HepG2 (cell line): ENCODE results near the gene NT5C1A. TPM values are rescaled to one million over a fixed set of nuclear protein-coding genes. Genes with fewer than 3 reads are reported as not detected.

ENCODE experiments used
- ATAC-seq: fragments of 200-7000 bp; cut with Tn5 transposase; 3 replicates; pipeline ENCODE4 v1.9.1; 2020; ENCODE audit warnings: mild to moderate bottlenecking, moderate library complexity
- BruUV-seq: library from RNA; stranded (reverse); fragments of 400-500 nt; replicated peaks from 2 replicates; lab custom pipeline; 2021; lab: Mats Ljungman, UMichigan
- CTCF ChIA-PET: fragments of 300-600 bp; formaldehyde crosslinking; extraction: SDS; loops from one replicate; lab custom pipeline; 2021; ENCODE audit warnings: low total read pairs, inconsistent platforms, low intra/inter-chr PET ratio; lab: Yijun Ruan, JAX
- POLR2A ChIA-PET: fragments of 350-600 bp; sonication (Branson Sonifier 250); formaldehyde crosslinking; loops from one replicate; lab custom pipeline; 2020; ENCODE audit warnings: antibody characterized with exemption, inconsistent platforms; lab: Yijun Ruan, JAX
- DNase-seq: peaks from one replicate; pipeline ENCODE4 v3.0.0-alpha.2; 2015; ENCODE audit warnings: low spot score
- FAIRE-seq: peaks from 3 replicates; lab custom pipeline; 2011; peaks lifted over from hg19 to GRCh38; lab: Jason Lieb, UNC
- H2AFZ ChIP-seq: one replicate; pipeline ENCODE4 v1.6.1; 2011; ENCODE audit warnings: low read length, inconsistent platforms
- H3K27ac ChIP-seq: fragments of 300-600 bp; 3 replicates; pipeline ENCODE4 v1.8.0; 2011; ENCODE audit warnings: mixed run types, mild to moderate bottlenecking, mixed read lengths, low read length, inconsistent platforms; ENCODE audit not compliant: insufficient read depth; ENCODE audit errors: extremely low read length
- H3K27me3 ChIP-seq, 2 experiments: fragments of 200-600 bp in 1 of 2; 2 replicates in 1 of 2; 3 replicates in 1 of 2; pipeline versions ENCODE4 v1.6.0 to v1.8.0; 2011; ENCODE audit warnings: low read length in 2 of 2, mild to moderate bottlenecking in 2 of 2, moderate library complexity in 2 of 2, inconsistent platforms in 1 of 2; ENCODE audit not compliant: insufficient read depth in 2 of 2, control insufficient read depth in 1 of 2
- H3K36me3 ChIP-seq, 2 experiments: fragments of 200-600 bp in 1 of 2; replicated peaks in 1 of 2; 2 replicates in 1 of 2; 3 replicates in 1 of 2; pipeline versions ENCODE4 v1.5.1 to v1.8.0; 2011; ENCODE audit warnings: low read length in 2 of 2, inconsistent platforms in 1 of 2; ENCODE audit not compliant: insufficient read depth in 2 of 2, control insufficient read depth in 1 of 2
- H3K4me1 ChIP-seq: 2 replicates; pipeline ENCODE4 v1.5.1; 2012; ENCODE audit warnings: low read length, inconsistent platforms; ENCODE audit not compliant: insufficient read depth
- H3K4me2 ChIP-seq: 2 replicates; pipeline ENCODE4 v1.6.0; 2011; ENCODE audit warnings: low read depth, low read length, inconsistent platforms
- H3K4me3 ChIP-seq, 3 experiments: fragments of 200-600 bp in 1 of 3; sonication (generic), shearing (Covaris generic) in 1 of 3; replicated peaks in 1 of 3; 2 replicates each; pipeline ENCODE4 v1.5.1; 2011 to 2016; ENCODE audit warnings: low read length in 3 of 3, inconsistent platforms in 2 of 3, low read depth in 2 of 3, mild to moderate bottlenecking in 2 of 3, control low read depth in 1 of 3, mixed read lengths in 1 of 3; ENCODE audit not compliant: insufficient read depth in 1 of 3
- H3K79me2 ChIP-seq: one replicate; pipeline ENCODE4 v1.6.1; 2011; ENCODE audit warnings: low read length, inconsistent platforms; ENCODE audit not compliant: insufficient read depth
- H3K9ac ChIP-seq: 2 replicates; pipeline ENCODE4 v1.6.0; 2011; ENCODE audit warnings: mild to moderate bottlenecking, low read depth, low read length, inconsistent platforms; ENCODE audit not compliant: insufficient read depth
- H3K9me3 ChIP-seq: 2 replicates; pipeline ENCODE4 v1.5.1; 2012; ENCODE audit warnings: mild to moderate bottlenecking, low read length
- H4K20me1 ChIP-seq: 2 replicates; pipeline ENCODE4 v1.6.0; 2011; ENCODE audit warnings: inconsistent platforms, mild to moderate bottlenecking, low read length, moderate library complexity; ENCODE audit not compliant: insufficient read depth
- CENPX ChIP-seq: sonication (generic); formaldehyde crosslinking; IDR thresholded peaks from 2 replicates; pipeline ENCODE4 v1.9.0; 2021; ENCODE audit warnings: mild to moderate bottlenecking, missing genetic modification reagents, moderate library complexity
- HMG20B ChIP-seq: conservative IDR thresholded peaks from 2 replicates; pipeline ENCODE4 v1.6.1; 2016; ENCODE audit warnings: missing genetic modification reagents, missing compliant biosample characterization
- HMGXB3 ChIP-seq: sonication (generic); formaldehyde crosslinking; IDR thresholded peaks from 2 replicates; pipeline ENCODE4 v1.4.0; 2020; ENCODE audit warnings: missing genetic modification reagents, borderline replicate concordance
- KDM1A ChIP-seq: IDR thresholded peaks from 2 replicates; pipeline ENCODE4 v1.6.1; 2016; ENCODE audit warnings: missing compliant biosample characterization
- MLLT10 ChIP-seq: sonication (generic); formaldehyde crosslinking; IDR thresholded peaks from 2 replicates; pipeline ENCODE4 v1.4.0; 2020; ENCODE audit warnings: missing genetic modification reagents
- POLR2AphosphoS5 ChIP-seq: IDR thresholded peaks from 2 replicates; pipeline ENCODE4 v1.6.1; 2012; ENCODE audit warnings: low read depth, low read length
- STAG1 ChIP-seq: sonication (generic); formaldehyde crosslinking; IDR thresholded peaks from 2 replicates; pipeline ENCODE4 v1.4.0; 2020; ENCODE audit warnings: missing genetic modification reagents
- TEAD3 ChIP-seq: optimal IDR thresholded peaks from 2 replicates; pipeline ENCODE3; 2016; ENCODE audit warnings: borderline replicate concordance
- TIGD3 ChIP-seq: sonication (generic); formaldehyde crosslinking; IDR thresholded peaks from 2 replicates; pipeline ENCODE4 v1.5.1; 2020; ENCODE audit warnings: mild to moderate bottlenecking, missing genetic modification reagents, borderline replicate concordance
- U2AF1 ChIP-seq: fragments of 200-400 bp; formaldehyde crosslinking; optimal IDR thresholded peaks from 2 replicates; pipeline ENCODE3; 2017; ENCODE audit warnings: mild to moderate bottlenecking, low read depth, low read length
- YEATS2 ChIP-seq: sonication (generic); formaldehyde crosslinking; IDR thresholded peaks from 2 replicates; pipeline ENCODE4 v1.4.0; 2020; ENCODE audit warnings: missing genetic modification reagents, borderline replicate concordance
- ZNF333 ChIP-seq: sonication (generic); formaldehyde crosslinking; IDR thresholded peaks from 2 replicates; pipeline ENCODE4 v1.4.0; 2020; ENCODE audit warnings: mild to moderate bottlenecking, missing genetic modification reagents, borderline replicate concordance
- ZNF468 ChIP-seq: sonication (generic); formaldehyde crosslinking; IDR thresholded peaks from 2 replicates; pipeline ENCODE4 v1.8.0; 2022; ENCODE audit warnings: mild to moderate bottlenecking, moderate library complexity, missing genetic modification reagents
- ZNF629 ChIP-seq: sonication (generic); formaldehyde crosslinking; conservative IDR thresholded peaks from 2 replicates; pipeline ENCODE4 v1.5.0; 2020; ENCODE audit warnings: missing genetic modification reagents
- ZNF746 ChIP-seq: sonication (generic); formaldehyde crosslinking; IDR thresholded peaks from 2 replicates; pipeline ENCODE4 v1.8.0; 2022; ENCODE audit warnings: mild to moderate bottlenecking, missing genetic modification reagents
- WGBS: methylation state at CpG from one replicate; pipeline ENCODE4 v1.1.6; 2017; ENCODE audit warnings: low lambda C conversion rate; 5-methylcytosine and 5-hydroxymethylcytosine counted together
- in situ Hi-C: cut with HindIII; loops from 2 replicates; pipeline ENCODE4 v1.10.0; 2017; ENCODE audit warnings: low pct_unique_long_range_greater_than_20kb; ENCODE audit not compliant: extremely low pct_ligation_motif_present
- intact Hi-C: fragments of 100-400 bp; cut with micrococcal nuclease; formaldehyde crosslinking; loops from one replicate; pipeline ENCODE4 v1.10.0; 2022; ENCODE audit not compliant: unreplicated experiment
- polyA plus RNA-seq, 8 experiments: library from polyadenylated mRNA; depleted of rRNA in 3 of 8; stranded (reverse) in 7 of 8; unstranded in 1 of 8; fragments of >200 nt; fragmentation: Illumina TruSeq in 4 of 8; extraction: Trizol in 4 of 8; gene quantifications; 2 replicates each; pipeline versions ENCODE4 v1.2.1 to v1.2.3, GENCODE V29; 2011 to 2016; ENCODE audit warnings: low read depth in 4 of 8, missing spikeins in 1 of 8, mixed read lengths in 1 of 8; ENCODE audit not compliant: insufficient read depth in 1 of 8
- total RNA-seq, 5 experiments: library from RNA; depleted of rRNA; stranded (reverse); fragments of >200 nt; fragmentation: Illumina TruSeq; extraction: Trizol; gene quantifications; 2 replicates each; pipeline ENCODE4 v1.2.3, GENCODE V29; 2016; ENCODE audit warnings: low read depth in 1 of 5
- TF ChIP-seq, protein P1 (sequence below): sonication (generic); formaldehyde crosslinking; IDR thresholded peaks from 2 replicates; pipeline ENCODE4 v1.4.0; 2020; ENCODE audit warnings: missing genetic modification reagents
- TF ChIP-seq, protein P2 (sequence below): sonication (generic); formaldehyde crosslinking; conservative IDR thresholded peaks from 2 replicates; pipeline ENCODE4 v1.4.0; 2020; ENCODE audit warnings: missing genetic modification reagents

NT5C1A gene
- total and polyA plus RNA-seq, 2 of the 13 experiments (the other 11 are each of a cell fraction or from before 2014, with no cell fraction given), result not detected

DNA sequence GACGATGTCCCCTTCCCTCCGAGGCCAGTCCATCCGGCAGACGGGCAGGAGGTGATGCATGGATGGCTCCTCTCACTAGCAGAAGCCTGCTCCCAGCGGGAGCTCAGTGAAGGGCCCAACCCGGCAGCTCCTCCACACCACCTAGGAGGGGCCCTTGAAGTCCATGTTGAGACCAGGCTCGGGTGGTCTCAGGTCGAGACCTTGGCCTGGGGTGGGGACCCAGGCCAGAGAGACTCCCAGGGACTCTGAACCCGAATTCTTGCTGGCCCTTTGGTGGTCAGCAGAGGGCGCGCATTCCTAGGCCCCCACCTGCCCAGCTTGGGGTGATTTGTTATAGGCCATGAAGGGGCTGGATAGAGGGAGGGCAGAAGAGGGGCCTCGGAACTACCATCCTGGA is 642 bp upstream of the NT5C1A start (continued):
- TF ChIP-seq STAG1 (CRISPR knock-in tag), result 0 out of 2 replicates have a peak, but pooled peaks have one; percentile 12
- TF ChIP-seq, protein P1, sequence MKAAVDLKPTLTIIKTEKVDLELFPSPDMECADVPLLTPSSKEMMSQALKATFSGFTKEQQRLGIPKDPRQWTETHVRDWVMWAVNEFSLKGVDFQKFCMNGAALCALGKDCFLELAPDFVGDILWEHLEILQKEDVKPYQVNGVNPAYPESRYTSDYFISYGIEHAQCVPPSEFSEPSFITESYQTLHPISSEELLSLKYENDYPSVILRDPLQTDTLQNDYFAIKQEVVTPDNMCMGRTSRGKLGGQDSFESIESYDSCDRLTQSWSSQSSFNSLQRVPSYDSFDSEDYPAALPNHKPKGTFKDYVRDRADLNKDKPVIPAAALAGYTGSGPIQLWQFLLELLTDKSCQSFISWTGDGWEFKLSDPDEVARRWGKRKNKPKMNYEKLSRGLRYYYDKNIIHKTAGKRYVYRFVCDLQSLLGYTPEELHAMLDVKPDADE (CRISPR knock-in tag), result no peak

- BruUV-seq, result no TSS peak
- peaks cover 8% of the 10 kb centered on the region; the same call in 1 of the 2 replicates for H3K4me1 ChIP-seq
- DNase-seq (no peak), FAIRE-seq (no peak), ATAC-seq (no peak)
- no peaks in the 10 kb centered on the region for H3K9me3 ChIP-seq
- in situ Hi-C loops (no loop called here), intact Hi-C loops (loop anchor here (5.0 kb wide), 1 partner anchor 51 kb away; no protein-coding TSS in a partner anchor)
- peak overlapping the region; percentile 32; the same call in 1 of the 2 replicates for H3K4me2 ChIP-seq
- WGBS, result 15% methylated on average over 4 of the region's 26 CpGs
- H2AFZ ChIP-seq, result no peak overlapping the region
- no peak overlapping the region for H3K9ac ChIP-seq
- H3K4me3 ChIP-seq, result no peak overlapping the region
- no peaks in the 10 kb centered on the region for H3K36me3 ChIP-seq
- no peak overlapping the region for H3K27ac ChIP-seq
- CTCF ChIA-PET, result no interaction called here
- H3K27me3 ChIP-seq, result peaks cover 5 to 55% of the 10 kb centered on the region in 2 experiments; a peak in 4 of 5 replicates
- no peaks in the 10 kb centered on the region for H4K20me1 ChIP-seq
- no peaks in the 10 kb centered on the region for H3K79me2 ChIP-seq
- POLR2A ChIA-PET, result interaction anchor here (1.2 kb wide), 1 partner anchor 68 kb away, joined by 3 read pairs; no protein-coding TSS in a partner anchor
- TF ChIP-seq, protein P2, sequence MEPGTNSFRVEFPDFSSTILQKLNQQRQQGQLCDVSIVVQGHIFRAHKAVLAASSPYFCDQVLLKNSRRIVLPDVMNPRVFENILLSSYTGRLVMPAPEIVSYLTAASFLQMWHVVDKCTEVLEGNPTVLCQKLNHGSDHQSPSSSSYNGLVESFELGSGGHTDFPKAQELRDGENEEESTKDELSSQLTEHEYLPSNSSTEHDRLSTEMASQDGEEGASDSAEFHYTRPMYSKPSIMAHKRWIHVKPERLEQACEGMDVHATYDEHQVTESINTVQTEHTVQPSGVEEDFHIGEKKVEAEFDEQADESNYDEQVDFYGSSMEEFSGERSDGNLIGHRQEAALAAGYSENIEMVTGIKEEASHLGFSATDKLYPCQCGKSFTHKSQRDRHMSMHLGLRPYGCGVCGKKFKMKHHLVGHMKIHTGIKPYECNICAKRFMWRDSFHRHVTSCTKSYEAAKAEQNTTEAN, result no peak
- TF ChIP-seq CENPX (no peak), HMGXB3 (CRISPR knock-in tag) (no peak), ZNF333 (CRISPR knock-in tag) (no peak), ZNF746 (CRISPR knock-in tag) (no peak), POLR2AphosphoS5 (no peak), U2AF1 (no peak), TEAD3 (CRISPR knock-in tag) (no peak), ZNF468 (CRISPR knock-in tag) (no peak), KDM1A (CRISPR knock-in tag) (no peak), ZNF629 (CRISPR knock-in tag) (no peak), MLLT10 (CRISPR knock-in tag) (no peak), TIGD3 (CRISPR knock-in tag) (no peak), YEATS2 (CRISPR knock-in tag) (no peak), HMG20B (CRISPR knock-in tag) (no peak)
These were observed 494 bp downstream of the NT5C1A start for GRCh38 chr1:39671433-39671792.
